H9 (cell line): Measurements from ENCODE around the gene ATG7. TPM values are rescaled to one million over a fixed set of nuclear protein-coding genes. Genes with fewer than 3 reads are reported as not detected.

Experiments
- DNase-seq: peaks from one replicate; pipeline ENCODE4 v3.0.0-alpha.2; 2017
- H2AFZ ChIP-seq: one replicate; pipeline ENCODE4 v1.6.1; 2013; ENCODE audit warnings: mild to moderate bottlenecking, low read length, control low read depth, moderate library complexity
- H2AK5ac ChIP-seq: 2 replicates; pipeline ENCODE4 v1.6.1; 2013; ENCODE audit warnings: low read length, control low read depth, mixed read lengths; ENCODE audit not compliant: insufficient read length
- H2BK120ac ChIP-seq: one replicate; pipeline ENCODE4 v1.6.1; 2013; ENCODE audit warnings: low read depth, mild to moderate bottlenecking, low read length, control low read depth, inconsistent platforms; ENCODE audit not compliant: poor library complexity, severe bottlenecking
- H2BK12ac ChIP-seq: 2 replicates; pipeline ENCODE4 v1.6.1; 2013; ENCODE audit warnings: low read length, control low read depth, mixed read lengths, low read depth; ENCODE audit not compliant: insufficient read length
- H2BK15ac ChIP-seq: 2 replicates; pipeline ENCODE4 v1.6.1; 2013; ENCODE audit warnings: low read depth, low read length, control low read depth
- H2BK20ac ChIP-seq: one replicate; pipeline ENCODE4 v1.6.1; 2013; ENCODE audit warnings: low read depth, mild to moderate bottlenecking, low read length, control low read depth, inconsistent platforms; ENCODE audit not compliant: poor library complexity, severe bottlenecking
- H2BK5ac ChIP-seq: 2 replicates; pipeline ENCODE4 v1.6.1; 2013; ENCODE audit warnings: low read length, control low read depth, mixed read lengths; ENCODE audit not compliant: insufficient read length
- H3K14ac ChIP-seq: 2 replicates; pipeline ENCODE4 v1.6.1; 2013; ENCODE audit warnings: low read length, control low read depth; ENCODE audit not compliant: insufficient read depth
- H3K18ac ChIP-seq: 2 replicates; pipeline ENCODE4 v1.6.1; 2013; ENCODE audit warnings: low read depth, mild to moderate bottlenecking, mixed read lengths, low read length, control low read depth; ENCODE audit not compliant: insufficient read length
- H3K23ac ChIP-seq: 2 replicates; pipeline ENCODE4 v1.6.1; 2013; ENCODE audit warnings: low read length, control low read depth, mixed read lengths, low read depth; ENCODE audit not compliant: insufficient read length
- H3K23me2 ChIP-seq: 2 replicates; pipeline ENCODE4 v1.6.1; 2013; ENCODE audit warnings: low read depth, mild to moderate bottlenecking, mixed read lengths, low read length, control low read depth; ENCODE audit not compliant: insufficient read length, poor library complexity, severe bottlenecking
- H3K27ac ChIP-seq: 2 replicates; pipeline ENCODE4 v1.5.1; 2013; ENCODE audit warnings: low read length, control low read depth, mixed read lengths, low read depth; ENCODE audit not compliant: insufficient read length
- H3K27me3 ChIP-seq: 2 replicates; pipeline ENCODE4 v1.6.1; 2013; ENCODE audit warnings: low read length, control low read depth, inconsistent platforms; ENCODE audit not compliant: insufficient read depth
- H3K4ac ChIP-seq: 2 replicates; pipeline ENCODE4 v1.6.1; 2013; ENCODE audit warnings: low read depth, mild to moderate bottlenecking, control low read depth, inconsistent platforms, low read length, moderate library complexity
- H3K4me1 ChIP-seq: 2 replicates; pipeline ENCODE4 v1.6.1; 2013; ENCODE audit warnings: low read length, control low read depth, inconsistent platforms; ENCODE audit not compliant: insufficient read depth
- H3K4me2 ChIP-seq: 2 replicates; pipeline ENCODE4 v1.6.1; 2013; ENCODE audit warnings: low read length, control low read depth, mixed read lengths; ENCODE audit not compliant: insufficient read length, insufficient read depth
- H3K56ac ChIP-seq: 2 replicates; pipeline ENCODE4 v1.6.1; 2013; ENCODE audit warnings: low read depth, mild to moderate bottlenecking, mixed read lengths, low read length, control low read depth; ENCODE audit not compliant: insufficient read length
- H3K79me1 ChIP-seq: 2 replicates; pipeline ENCODE4 v1.6.1; 2013; ENCODE audit warnings: low read depth, mild to moderate bottlenecking, moderate library complexity, low read length, control low read depth, inconsistent platforms; ENCODE audit not compliant: insufficient read depth, poor library complexity, severe bottlenecking
- H3K79me2 ChIP-seq: 2 replicates; pipeline ENCODE4 v1.6.1; 2013; ENCODE audit warnings: low read length, control low read depth, inconsistent platforms; ENCODE audit not compliant: insufficient read depth
- H3K9ac ChIP-seq: 2 replicates; pipeline ENCODE4 v1.6.1; 2013; ENCODE audit warnings: low read length, control low read depth, mixed read lengths; ENCODE audit not compliant: insufficient read length; ENCODE audit errors: extremely low read depth
- H3K9me3 ChIP-seq: one replicate; pipeline ENCODE4 v1.6.1; 2013; ENCODE audit warnings: low read depth, low read length, inconsistent platforms; ENCODE audit not compliant: control insufficient read depth
- H3T11ph ChIP-seq: one replicate; pipeline ENCODE4 v1.6.1; 2013; ENCODE audit warnings: mild to moderate bottlenecking, low read length, control low read depth, inconsistent platforms
- H4K20me1 ChIP-seq: one replicate; pipeline ENCODE4 v1.6.1; 2013; ENCODE audit not compliant: control insufficient read depth, insufficient read length, insufficient read depth
- H4K5ac ChIP-seq: 2 replicates; pipeline ENCODE4 v1.6.1; 2013; ENCODE audit warnings: low read depth, mild to moderate bottlenecking, mixed read lengths, low read length, control low read depth; ENCODE audit not compliant: insufficient read length
- H4K8ac ChIP-seq: replicated peaks from 2 replicates; pipeline ENCODE4 v1.6.1; 2013; ENCODE audit warnings: low read length, control low read depth, mixed read lengths, low read depth; ENCODE audit not compliant: insufficient read length
- H4K91ac ChIP-seq: 2 replicates; pipeline ENCODE4 v1.6.1; 2013; ENCODE audit warnings: low read depth, mild to moderate bottlenecking, moderate library complexity, mixed read lengths, low read length, control low read depth; ENCODE audit not compliant: insufficient read length
- H3K27ac Mint-ChIP-seq, 3 experiments: 2 replicates in 2 of 3; 3 replicates in 1 of 3; pipeline ENCODE4 v1.8.0; 2020 to 2021; ENCODE audit warnings: mixed read lengths in 3 of 3, mild to moderate bottlenecking in 1 of 3, moderate library complexity in 1 of 3
- H3K27me3 Mint-ChIP-seq: 2 replicates; pipeline ENCODE4 v1.8.0; 2021; ENCODE audit warnings: low read depth, mild to moderate bottlenecking, moderate library complexity, mixed read lengths
- H3K36me3 Mint-ChIP-seq, 3 experiments: 2 replicates in 2 of 3; 3 replicates in 1 of 3; pipeline ENCODE4 v1.8.0; 2020 to 2021; ENCODE audit warnings: low read depth in 3 of 3, mixed read lengths in 3 of 3; ENCODE audit not compliant: insufficient read depth in 1 of 3
- H3K4me1 Mint-ChIP-seq, 2 experiments: 2 replicates each; pipeline ENCODE4 v1.8.0; 2020; ENCODE audit warnings: mixed read lengths in 2 of 2
- H3K4me3 Mint-ChIP-seq, 2 experiments: 2 replicates in 1 of 2; 3 replicates in 1 of 2; pipeline ENCODE4 v1.8.0; 2020 to 2021; ENCODE audit warnings: mild to moderate bottlenecking in 2 of 2, mixed read lengths in 2 of 2, moderate library complexity in 1 of 2
- H3K9me3 Mint-ChIP-seq, 2 experiments: 2 replicates in 1 of 2; 3 replicates in 1 of 2; pipeline ENCODE4 v1.8.0; 2020; ENCODE audit warnings: mild to moderate bottlenecking in 2 of 2, mixed read lengths in 2 of 2, moderate library complexity in 1 of 2
- CTCF ChIP-seq: fragments of 200-600 bp; sonication (generic); conservative IDR thresholded peaks from 3 replicates; pipeline ENCODE4 v1.8.0; 2021; ENCODE audit warnings: antibody characterized with exemption, mild to moderate bottlenecking
- WGBS: extraction: QIAGEN DNeasy Blood & Tissue Kit; methylation state at CpG from one replicate; pipeline ENCODE4 v1.1.7; 2013; ENCODE audit warnings: missing lambda C conversion rate, low lambda C conversion rate, mixed read lengths; ENCODE audit not compliant: insufficient read length; ENCODE audit errors: extremely low coverage; 5-methylcytosine and 5-hydroxymethylcytosine counted together
- total RNA-seq: library from RNA; stranded (reverse); gene quantifications from 2 replicates; pipeline ENCODE4 v1.2.1, GENCODE V29; 2021

The ATG7 gene
- total RNA-seq, 1 experiment from 2014 or later: 17.9 TPM

- no peak for TF ChIP-seq CTCF
- Histone ChIP-seq H3K14ac (no peak overlapping the region; the same call in 1 of the 2 replicates), H3K79me1 (peaks cover 3% of the 10 kb centered on the region), H3K18ac (no peak overlapping the region), H3K4me2 (no peak overlapping the region), H4K20me1 (no peaks in the 10 kb centered on the region), H2AFZ (no peak overlapping the region), H3K27me3 (no peaks in the 10 kb centered on the region), H2BK120ac (no peak overlapping the region), H3K9ac (no peak overlapping the region), H3K27ac (no peak overlapping the region), H3K79me2 (no peaks in the 10 kb centered on the region), H4K5ac (no peak overlapping the region), H2BK12ac (no peak overlapping the region), H2BK20ac (no peak overlapping the region), H2AK5ac (no peak overlapping the region), H3K9me3 (no peaks in the 10 kb centered on the region), H2BK5ac (no peak overlapping the region), H2BK15ac (no peak overlapping the region), H3K4me1 (no peaks in the 10 kb centered on the region), H4K8ac (no peak overlapping the region), H3K56ac (no peak overlapping the region), H3T11ph (no peak overlapping the region), H3K23me2 (no peaks in the 10 kb centered on the region), H3K4ac (no peak overlapping the region), H4K91ac (no peak overlapping the region), H3K23ac (no peak overlapping the region)
- peak; percentile 29 for DNase-seq
- no peak overlapping the region for H3K4me3 Mint-ChIP-seq
- H3K36me3 Mint-ChIP-seq: peaks cover 9 to 45% (median 35%) of the 10 kb centered on the region in 3 experiments; a peak in 6 of 7 replicates
- no peaks in the 10 kb centered on the region; the same call in 1 of the 2 replicates for H3K27me3 Mint-ChIP-seq
- H3K4me1 Mint-ChIP-seq: peaks cover 8 to 11% of the 10 kb centered on the region in 2 experiments
- no peaks in the 10 kb centered on the region for H3K9me3 Mint-ChIP-seq
- WGBS: no CpG with 5 or more reads among the region's 37 CpGs
- peak overlapping the region in 2 of 3 experiments; percentile 77 to 85; a peak in 4 of 7 replicates for H3K27ac Mint-ChIP-seq
Observed at GRCh38 chr3:11558918-11559815, 287.0 kb downstream of the ATG7 start.
